ENCODE measurements around the gene ZNF462. TPM values are rescaled to one million over a fixed set of nuclear protein-coding genes. Genes with fewer than 3 reads are reported as not detected.

The ZNF462 gene
- total and polyA plus RNA-seq, 2 of the 13 experiments (the other 11 are each of a cell fraction or from before 2014, with no cell fraction given) = not detected

GRCh38 chr9:106879439-106879882 lies 16.5 kb downstream of the ZNF462 start:
- Histone ChIP-seq H4K20me1 (ENCODE audit: insufficient read depth, low read length) (no peaks in the 10 kb centered on the region), H3K27ac (ENCODE audit: extremely low read length, insufficient read depth, low read length) (no peak overlapping the region), H3K4me3 (replicated peaks in 1 of 3; ENCODE audit: insufficient read depth in 1 of 3, low read depth in 2 of 3, low read length in 3 of 3) (no peak overlapping the region), H3K4me1 (ENCODE audit: insufficient read depth, low read length) (no peaks in the 10 kb centered on the region), H3K4me2 (ENCODE audit: low read depth, low read length) (no peak overlapping the region), H3K9ac (ENCODE audit: insufficient read depth, low read depth, low read length) (no peak overlapping the region), H3K36me3 (replicated peaks in 1 of 2; ENCODE audit: control insufficient read depth in 1 of 2, insufficient read depth in 2 of 2, low read length in 2 of 2) (no peaks in the 10 kb centered on the region), H3K9me3 (ENCODE audit: low read length) (no peaks in the 10 kb centered on the region), H3K27me3 (ENCODE audit: control insufficient read depth in 1 of 2, insufficient read depth in 2 of 2, low read length in 2 of 2) (no peaks in the 10 kb centered on the region), H3K79me2 (ENCODE audit: insufficient read depth, low read length) (no peaks in the 10 kb centered on the region), H2AFZ (ENCODE audit: low read length) (no peak overlapping the region)
- FAIRE-seq = no peak
- WGBS (ENCODE audit: low lambda C conversion rate) = 33% methylated on average over 3 of the region's 3 CpGs
- ChIA-PET CTCF (ENCODE audit: low intra/inter-chr PET ratio, low total read pairs) (no interaction called here), POLR2A (no interaction called here)
- in situ Hi-C loops (cut with HindIII; ENCODE audit: extremely low pct_ligation_motif_present, low pct_unique_long_range_greater_than_20kb) = no loop called here
- BruUV-seq (replicated peaks) = no TSS peak
- no peak for ATAC-seq
- no peak for DNase-seq (ENCODE audit: low spot score)
- intact Hi-C loops (cut with micrococcal nuclease; ENCODE audit: unreplicated experiment) = loop anchor here (5.0 kb wide), 1 partner anchor 583 kb away; no protein-coding TSS in a partner anchor
- TF ChIP-seq PRDM10 (CRISPR knock-in tag; IDR thresholded peaks at IDR 0.05; ENCODE audit: low read depth) (no peak), IRF2 (CRISPR knock-in tag; IDR thresholded peaks at IDR 0.05) (no peak), REL (CRISPR knock-in tag; conservative IDR thresholded peaks at IDR 0.05) (no peak), ATF4 (CRISPR knock-in tag; IDR thresholded peaks at IDR 0.05) (no peak), ZNF577 (CRISPR knock-in tag; IDR thresholded peaks at IDR 0.05; ENCODE audit: borderline replicate concordance, low read depth) (no peak), SATB2 (CRISPR knock-in tag; IDR thresholded peaks at IDR 0.05) (no peak), ZNF503 (CRISPR knock-in tag; IDR thresholded peaks at IDR 0.05) (no peak), KDM3A (CRISPR knock-in tag; IDR thresholded peaks at IDR 0.05; ENCODE audit: low read depth) (no peak), ARNT2 (CRISPR knock-in tag; IDR thresholded peaks at IDR 0.05; ENCODE audit: low read depth) (no peak), ZBTB3 (CRISPR knock-in tag; IDR thresholded peaks at IDR 0.05; ENCODE audit: borderline replicate concordance, low read depth) (no peak), ZNF607 (CRISPR knock-in tag; IDR thresholded peaks at IDR 0.05; ENCODE audit: borderline replicate concordance) (no peak), ZNF768 (CRISPR knock-in tag; IDR thresholded peaks at IDR 0.05) (no peak), FOXP4 (CRISPR knock-in tag; IDR thresholded peaks at IDR 0.05) (no peak)
